ENCODE results near the gene NOL4L. TPM values are rescaled to one million over a fixed set of nuclear protein-coding genes. Genes with fewer than 3 reads are reported as not detected.

Gene NOL4L
- polyA plus RNA-seq, 3 donors, result 1.1 to 30.9 (median 2.8) TPM

- Mint-ChIP-seq H3K36me3 (peaks cover 0 to 3% of the 10 kb centered on the region in 2 donors), H3K27me3 (ENCODE audit: low read depth in 3 of 3) (peaks cover 1 to 10% (median 4%) of the 10 kb centered on the region in 3 donors), H3K4me3 (no peak overlapping the region), H3K9me3 (peaks cover 0 to 2% (median 0%) of the 10 kb centered on the region in 7 donors), H3K27ac (no peak overlapping the region), H3K4me1 (peaks cover 32% of the 10 kb centered on the region)
- peaks cover 8% of the 10 kb centered on the region for H4K20me1 ChIP-seq (ENCODE audit: insufficient read depth, low read length)
- no peaks in the 10 kb centered on the region for H3K36me3 ChIP-seq (replicated peaks in 1 of 2; ENCODE audit: control insufficient read depth in 1 of 2, insufficient read depth in 2 of 2, low read length in 2 of 2)
- H2AFZ ChIP-seq (ENCODE audit: insufficient read depth, low read depth, low read length, poor library complexity, severe bottlenecking), result no peak overlapping the region
- no peaks in the 10 kb centered on the region for H3K27me3 ChIP-seq (ENCODE audit: control insufficient read depth in 2 of 2, insufficient read depth in 2 of 2, low read length in 2 of 2)
- peaks cover 3 to 18% of the 10 kb centered on the region in 2 donors for H3K4me1 ChIP-seq (ENCODE audit: control insufficient read depth in 1 of 2, insufficient read depth in 2 of 2, low read length in 2 of 2)
- DNase-seq, result no peak
- no peaks in the 10 kb centered on the region for H3K9me3 ChIP-seq (replicated peaks in 1 of 2; ENCODE audit: control insufficient read depth in 1 of 2, insufficient read depth in 1 of 2, low read length in 2 of 2)
- H3K27ac ChIP-seq (ENCODE audit: low read depth in 1 of 2, low read length in 2 of 2), result no peak overlapping the region
- peaks cover 5% of the 10 kb centered on the region for H3K79me2 ChIP-seq (ENCODE audit: insufficient read depth, low read length)
- WGBS (ENCODE audit: insufficient coverage), result 59% methylated on average over 3 of the region's 5 CpGs
- H3K4me2 ChIP-seq (replicated peaks; ENCODE audit: extremely low read depth, low read length, poor library complexity, severe bottlenecking), result no peak overlapping the region
- H3K9ac ChIP-seq (ENCODE audit: insufficient read depth, low read length, poor library complexity, severe bottlenecking), result no peak overlapping the region
- H3K4me3 ChIP-seq (replicated peaks in 1 of 3; ENCODE audit: low read depth in 2 of 3, low read length in 3 of 3), result no peak overlapping the region
- intact Hi-C loops (cut with micrococcal nuclease), result no loop called here
- no peak for TF ChIP-seq CTCF (IDR thresholded peaks at IDR 0.05)
Measured at GRCh38 chr20:32557319-32557718, 27.8 kb downstream of the NOL4L start.

GRCh38 chr20:32556312-32557184 lies 28.6 kb downstream of the NOL4L start:
- peaks cover 3 to 18% of the 10 kb centered on the region in 2 donors for H3K4me1 ChIP-seq (ENCODE audit: control insufficient read depth in 1 of 2, insufficient read depth in 2 of 2, low read length in 2 of 2)
- H2AFZ ChIP-seq (ENCODE audit: insufficient read depth, low read depth, low read length, poor library complexity, severe bottlenecking), result no peak overlapping the region
- H3K36me3 ChIP-seq (replicated peaks in 1 of 2; ENCODE audit: control insufficient read depth in 1 of 2, insufficient read depth in 2 of 2, low read length in 2 of 2), result no peaks in the 10 kb centered on the region
- H3K9ac ChIP-seq (ENCODE audit: insufficient read depth, low read length, poor library complexity, severe bottlenecking), result no peak overlapping the region
- peaks cover 31% of the 10 kb centered on the region for H3K4me1 Mint-ChIP-seq
- H3K4me3 ChIP-seq (replicated peaks in 1 of 3; ENCODE audit: low read depth in 2 of 3, low read length in 3 of 3), result no peak overlapping the region
- no peak overlapping the region for H3K4me3 Mint-ChIP-seq
- H3K27me3 Mint-ChIP-seq (ENCODE audit: low read depth in 3 of 3), result peaks cover 1 to 10% (median 1%) of the 10 kb centered on the region in 3 donors
- 96% methylated on average over 13 of the region's 20 CpGs for WGBS (ENCODE audit: insufficient coverage)
- no peaks in the 10 kb centered on the region for H3K9me3 ChIP-seq (replicated peaks in 1 of 2; ENCODE audit: control insufficient read depth in 1 of 2, insufficient read depth in 1 of 2, low read length in 2 of 2)
- no peak overlapping the region for H3K27ac Mint-ChIP-seq
- H3K27me3 ChIP-seq (ENCODE audit: control insufficient read depth in 2 of 2, insufficient read depth in 2 of 2, low read length in 2 of 2), result no peaks in the 10 kb centered on the region
- no peak overlapping the region for H3K27ac ChIP-seq (ENCODE audit: low read depth in 1 of 2, low read length in 2 of 2)
- peaks cover 0 to 3% of the 10 kb centered on the region in 2 donors for H3K36me3 Mint-ChIP-seq
- DNase-seq, result no peak
- intact Hi-C loops (cut with micrococcal nuclease), result no loop called here
- H3K79me2 ChIP-seq (ENCODE audit: insufficient read depth, low read length), result peaks cover 5% of the 10 kb centered on the region
- no peak overlapping the region for H3K4me2 ChIP-seq (replicated peaks; ENCODE audit: extremely low read depth, low read length, poor library complexity, severe bottlenecking)
- peaks cover 0 to 2% (median 0%) of the 10 kb centered on the region in 7 donors for H3K9me3 Mint-ChIP-seq
- no peak for TF ChIP-seq CTCF (IDR thresholded peaks at IDR 0.05)
- H4K20me1 ChIP-seq (ENCODE audit: insufficient read depth, low read length), result peaks cover 8% of the 10 kb centered on the region

All from CD14-positive monocyte (primary cell).